ENCODE data around the gene CHMP2B.

GRCh38 chr3:87276484-87276883 lies 49.4 kb downstream of the CHMP2B start, which contains the start of gene POU1F1:
- TF ChIP-seq POLR2A (IDR thresholded peaks at IDR 0.05; ENCODE audit: low read depth, low read length), result no peak
- no peak for TF ChIP-seq CTCF (conservative IDR thresholded peaks at IDR 0.05; ENCODE audit: low read depth, low read length)
- no peak for TF ChIP-seq RAD21 (IDR thresholded peaks at IDR 0.05; ENCODE audit: low read length)
- no peak for TF ChIP-seq ELK1 (IDR thresholded peaks at IDR 0.05; ENCODE audit: borderline replicate concordance, low read depth, low read length)
- no peak for TF ChIP-seq SMC3 (IDR thresholded peaks at IDR 0.05; ENCODE audit: low read depth, low read length)
- no peak for TF ChIP-seq FOS (IDR thresholded peaks at IDR 0.05; ENCODE audit: low read depth, low read length)
- TF ChIP-seq USF2 (IDR thresholded peaks at IDR 0.05; ENCODE audit: low read depth, low read length), result no peak
